Dedifferentiated amniotic fluid mesenchymal stem cell (primary cell): ENCODE measurements around the gene NKAIN2.

ENCODE experiments used
- DNase-seq: peaks from one replicate; pipeline ENCODE4 v3.0.0-alpha.2; 2016; ENCODE audit errors: extremely low spot score

The NKAIN2 gene

DNA sequence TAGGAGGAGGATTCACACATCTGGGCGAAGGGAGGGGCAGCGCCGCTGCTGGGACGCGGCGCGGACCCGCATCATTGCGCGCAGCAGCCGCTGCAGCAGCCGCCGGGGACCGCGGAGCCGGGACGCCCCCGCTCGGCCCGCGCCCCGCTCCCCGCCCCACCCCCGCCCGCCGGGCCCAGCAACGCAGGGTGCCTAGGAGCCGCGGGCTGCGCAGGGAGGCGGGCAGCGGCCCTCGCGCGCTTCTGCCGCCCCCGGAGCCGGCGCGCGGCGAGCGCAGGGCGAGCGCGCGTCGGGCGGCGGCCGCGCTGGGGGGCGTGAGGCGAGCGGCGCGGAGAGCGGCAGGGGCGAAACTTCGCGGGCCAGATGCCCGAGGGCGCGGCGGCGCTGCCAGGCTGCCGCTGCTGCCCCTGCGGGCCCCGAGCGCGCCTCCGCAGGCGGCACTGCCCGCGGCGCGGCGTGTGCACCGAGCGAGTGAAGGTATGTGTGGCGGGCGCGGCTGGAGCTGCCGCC lies at the start of gene NKAIN2:
Gene NKAIN2, plus strand, starts transcription at position 362 of the 510 bp plus-strand sequence.
- DNase-seq: no peak

DNA sequence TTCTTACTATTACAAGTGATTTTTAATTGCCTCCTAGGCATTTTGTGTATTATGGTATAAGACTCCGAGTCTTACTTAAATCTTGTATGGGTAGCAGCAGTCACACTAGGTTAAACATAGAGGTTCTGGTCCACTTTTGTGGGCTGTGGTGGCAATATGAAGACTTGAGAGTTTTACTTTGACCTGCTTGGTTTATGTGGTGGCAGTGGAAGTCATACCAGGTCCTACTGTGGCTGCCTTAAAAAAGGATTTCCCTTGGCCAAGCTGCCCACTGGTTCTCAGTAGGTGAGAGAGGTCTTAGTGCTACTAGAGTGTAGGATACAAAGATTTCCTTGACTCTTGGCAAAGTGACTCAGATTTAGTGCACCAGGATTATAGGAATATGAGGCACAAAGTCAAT lies 44.2 kb upstream of the NKAIN2 start:
- no peak for DNase-seq

DNA sequence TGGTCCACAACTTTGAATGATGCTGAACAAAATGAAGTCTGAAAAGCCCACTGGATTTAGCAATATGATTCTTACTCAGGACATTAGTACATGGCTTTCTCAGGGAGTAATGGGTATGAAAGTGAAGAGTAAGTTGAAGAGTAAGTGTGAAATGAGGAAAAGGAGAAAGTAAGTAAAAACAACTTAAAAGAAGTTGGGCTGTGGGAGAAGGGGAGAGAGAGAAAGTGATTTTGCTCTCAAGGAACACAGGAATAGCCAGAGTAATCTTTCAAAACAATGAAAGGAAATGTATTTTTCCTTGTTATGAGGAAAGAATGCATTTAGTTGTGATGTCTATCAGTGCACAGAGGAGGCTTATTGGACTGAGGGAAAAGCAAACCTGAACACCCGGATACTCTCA lies 39.8 kb upstream of the NKAIN2 start:
- DNase-seq: no peak

DNA sequence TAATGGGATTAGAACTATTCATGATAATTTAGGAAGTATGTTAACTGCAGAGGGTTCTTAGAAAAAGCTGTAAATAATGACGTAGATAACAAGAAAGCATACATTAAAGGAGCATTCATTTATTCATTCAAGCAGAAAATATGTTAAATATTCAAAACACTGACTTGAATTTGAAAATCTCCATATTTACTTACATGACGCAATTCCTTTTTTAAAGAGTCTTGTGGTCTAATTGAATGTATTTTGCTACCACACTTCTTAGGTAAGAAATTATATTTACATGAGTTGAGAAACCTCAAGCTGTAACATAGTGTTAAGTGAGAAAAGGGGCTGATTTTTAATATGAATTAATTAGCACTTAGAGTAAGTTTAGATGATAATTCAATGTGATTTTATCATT lies 38.9 kb upstream of the NKAIN2 start:
- no peak for DNase-seq

DNA sequence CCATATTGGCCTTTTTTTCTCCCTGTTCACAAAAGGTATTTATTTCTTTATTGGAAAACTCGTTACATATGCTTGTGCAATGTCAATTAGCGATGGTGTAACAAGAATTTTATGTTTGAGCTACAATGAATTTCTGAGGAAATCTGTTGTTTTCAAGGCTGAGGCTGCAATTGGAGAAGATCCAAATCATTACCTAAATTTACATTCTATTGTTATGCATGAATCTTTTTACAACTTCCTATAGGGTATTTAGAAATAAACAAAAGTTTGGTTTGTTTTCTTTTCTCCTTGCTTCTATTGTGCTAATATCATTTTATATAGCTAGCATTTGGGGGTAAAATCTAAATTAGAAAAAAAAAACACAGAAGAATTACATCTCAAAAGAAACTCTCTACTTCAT lies 34.7 kb upstream of the NKAIN2 start:
- DNase-seq: no peak

DNA sequence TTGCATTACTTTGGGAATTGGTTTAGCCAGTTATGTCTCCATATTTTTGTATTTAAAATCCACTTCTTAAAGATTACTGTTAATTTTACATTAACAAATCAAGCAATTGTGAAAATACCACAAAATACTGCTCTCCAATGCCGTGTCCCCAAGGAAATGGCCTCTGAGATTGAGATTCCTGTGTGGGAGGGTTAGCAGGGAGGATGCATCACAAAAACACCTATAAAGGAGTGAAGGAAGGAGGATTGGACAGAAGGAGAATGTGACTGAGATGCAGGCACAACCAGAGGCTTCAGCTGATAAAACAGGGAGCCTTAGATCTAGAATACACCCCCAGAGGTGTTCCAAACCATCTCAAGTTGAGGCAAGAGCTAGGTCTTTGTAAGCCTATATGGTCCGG lies 34.2 kb upstream of the NKAIN2 start:
- no peak for DNase-seq

DNA sequence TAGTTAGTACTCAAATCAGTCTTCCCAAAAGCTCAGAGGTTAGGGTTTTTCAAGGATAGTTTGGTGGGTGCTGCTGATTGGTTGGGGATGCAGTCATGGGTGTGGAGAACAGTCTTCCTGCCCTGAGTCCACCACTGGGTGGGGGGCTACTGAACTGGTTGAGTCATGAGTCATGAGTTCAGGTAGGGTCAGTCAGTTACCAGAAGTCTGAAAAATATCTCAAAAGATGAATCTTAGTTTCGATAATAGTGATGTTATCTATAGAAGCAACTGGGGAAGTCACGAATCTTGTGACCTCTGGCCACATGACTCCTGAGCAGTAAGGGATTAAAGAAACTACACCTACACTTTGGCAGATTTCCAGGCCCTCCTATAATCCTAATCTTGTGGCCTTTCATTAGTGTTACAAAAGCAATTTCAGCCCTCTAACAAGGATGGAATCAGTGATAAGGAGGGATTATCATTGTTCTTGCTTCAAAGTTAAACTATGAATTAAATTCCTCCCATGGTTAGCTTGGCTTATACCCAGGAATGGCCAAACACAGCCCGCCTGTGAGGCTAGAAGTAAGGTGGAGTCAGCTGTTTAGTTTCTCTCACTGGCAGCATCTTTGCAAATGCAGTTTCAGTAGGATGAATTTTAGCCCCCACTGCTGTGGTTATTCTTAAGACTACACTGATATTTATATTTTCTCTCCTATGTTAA lies 33.3 kb upstream of the NKAIN2 start:
- DNase-seq: no peak

DNA sequence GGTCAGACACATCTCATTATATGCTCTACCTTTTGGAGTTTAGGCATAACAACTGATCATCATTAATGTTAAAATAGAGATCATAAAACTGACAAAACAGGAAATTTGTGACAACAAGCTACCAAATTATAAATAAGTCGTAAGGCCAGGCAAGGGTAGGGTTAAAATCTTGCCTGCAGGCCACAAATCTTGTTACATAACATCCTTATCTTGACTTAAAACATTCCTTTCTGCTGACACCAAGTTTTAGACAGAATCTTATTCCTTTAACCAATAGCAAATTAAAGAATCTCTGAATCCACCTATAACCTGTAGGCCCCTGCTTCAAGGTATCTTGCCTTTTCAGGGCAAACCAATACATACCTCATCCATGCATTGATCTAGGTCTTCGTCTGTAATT lies 32.5 kb upstream of the NKAIN2 start:
- DNase-seq: no peak

DNA sequence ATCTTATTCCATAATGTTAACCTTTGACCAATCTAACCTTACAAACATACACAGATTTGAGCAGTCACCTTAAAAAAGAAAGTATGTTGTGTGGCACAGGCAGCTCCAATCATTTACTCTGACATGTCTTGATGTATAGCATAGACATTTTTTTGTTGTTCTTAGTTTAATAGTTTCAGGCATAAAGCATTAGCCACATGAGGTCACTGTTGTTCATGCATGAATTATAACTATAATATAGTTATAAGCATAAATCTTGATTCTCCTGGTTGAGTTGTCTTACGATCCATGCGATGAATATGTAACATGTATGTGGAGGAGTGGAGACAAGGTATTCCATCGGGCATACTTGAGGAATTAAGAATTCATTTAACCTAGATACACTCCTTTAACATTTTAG lies 26.1 kb upstream of the NKAIN2 start:
- DNase-seq: no peak

DNA sequence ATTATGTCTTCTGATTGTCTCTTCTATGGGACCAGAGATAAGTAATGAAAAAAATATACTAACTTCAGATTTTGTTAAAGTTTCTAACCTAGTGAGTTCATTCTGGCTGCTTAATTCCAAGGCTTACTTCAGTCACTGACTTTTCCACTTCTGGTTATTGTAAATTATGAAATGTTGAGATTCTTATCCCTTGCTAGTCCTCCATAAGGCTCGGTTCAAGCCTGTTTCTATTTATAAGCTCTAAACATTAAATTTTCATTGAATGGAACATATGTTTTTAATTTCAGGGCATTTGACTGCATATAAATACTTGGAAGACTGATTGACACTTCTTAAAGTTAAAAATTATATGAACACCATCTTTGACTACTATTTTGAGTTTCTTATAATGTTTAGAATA lies 23.6 kb upstream of the NKAIN2 start:
- no peak for DNase-seq

DNA sequence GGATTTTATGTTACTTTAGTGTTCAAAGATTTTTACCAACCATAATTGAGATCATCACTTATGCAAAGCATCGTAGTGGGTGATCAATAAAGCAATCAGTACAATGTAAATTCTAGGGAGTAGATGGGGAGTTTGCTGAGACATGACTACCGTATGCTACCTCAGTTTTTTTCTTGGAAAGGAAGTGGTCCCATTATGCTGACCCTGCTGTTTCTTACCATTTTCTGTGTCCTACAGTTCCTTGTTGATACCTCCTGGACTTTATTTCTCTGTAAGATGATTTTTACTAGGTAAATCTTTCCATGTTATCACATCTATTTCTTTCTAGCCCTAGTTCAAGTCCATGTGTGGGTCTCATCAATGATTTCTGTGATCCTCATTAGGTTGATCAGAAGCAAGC lies 19.3 kb upstream of the NKAIN2 start:
- no peak for DNase-seq

DNA sequence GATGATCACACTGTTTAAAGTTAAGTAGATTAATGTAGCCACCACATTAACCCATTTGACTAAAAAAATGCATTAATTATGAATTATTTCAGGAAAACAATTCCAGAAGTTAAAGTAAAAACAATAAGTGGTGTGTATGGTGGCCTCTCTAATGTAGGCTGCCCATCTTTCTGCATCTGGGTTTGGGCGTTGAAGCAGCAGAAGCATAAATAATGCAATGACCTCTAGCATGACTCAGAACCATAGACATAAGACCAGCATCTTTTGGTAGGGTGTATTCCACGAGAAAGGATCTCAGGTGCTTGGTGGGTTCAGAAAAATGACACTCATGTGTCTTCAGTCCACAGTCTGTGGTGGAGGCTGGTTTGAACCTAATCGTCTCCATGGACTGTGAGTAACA lies 18.6 kb upstream of the NKAIN2 start:
- DNase-seq: no peak

DNA sequence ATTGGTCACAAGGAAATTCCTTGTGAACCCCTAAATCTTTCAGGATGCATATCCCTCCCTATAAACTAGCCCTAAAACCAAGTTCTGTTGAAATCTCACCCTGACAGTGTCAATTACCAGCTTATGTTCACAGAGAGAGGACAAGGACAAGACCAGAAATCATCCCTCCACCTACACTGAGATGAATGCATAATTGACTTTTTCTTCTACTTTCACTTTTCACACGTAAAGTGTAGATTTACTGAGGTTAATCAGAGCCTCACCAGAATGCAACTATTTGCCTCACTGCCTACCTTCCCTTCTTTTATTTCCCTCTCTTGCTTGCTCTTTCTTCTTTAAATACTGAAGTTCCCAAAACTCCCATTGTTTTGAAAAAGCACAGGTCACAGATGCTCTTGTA lies 15.3 kb upstream of the NKAIN2 start:
- no peak for DNase-seq

DNA sequence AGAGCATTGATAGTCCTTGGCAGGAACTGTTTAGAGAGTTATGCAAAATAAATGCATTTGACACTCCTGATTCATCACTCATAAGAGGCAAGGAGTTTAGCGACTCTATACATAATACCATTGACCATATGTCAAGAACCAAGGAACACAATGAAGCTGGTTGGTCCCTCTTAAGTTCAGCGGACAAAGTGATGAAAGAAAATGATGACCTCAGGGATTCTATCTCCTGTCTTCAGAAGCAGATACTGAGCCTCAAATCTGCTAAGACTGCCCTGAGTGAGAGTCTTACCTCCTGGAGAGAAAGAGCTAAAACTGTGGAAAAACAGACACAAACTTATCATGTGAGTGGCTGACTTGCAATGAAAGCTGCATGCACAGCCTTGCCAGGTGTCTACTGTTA lies 9.5 kb upstream of the NKAIN2 start:
- no peak for DNase-seq

DNA sequence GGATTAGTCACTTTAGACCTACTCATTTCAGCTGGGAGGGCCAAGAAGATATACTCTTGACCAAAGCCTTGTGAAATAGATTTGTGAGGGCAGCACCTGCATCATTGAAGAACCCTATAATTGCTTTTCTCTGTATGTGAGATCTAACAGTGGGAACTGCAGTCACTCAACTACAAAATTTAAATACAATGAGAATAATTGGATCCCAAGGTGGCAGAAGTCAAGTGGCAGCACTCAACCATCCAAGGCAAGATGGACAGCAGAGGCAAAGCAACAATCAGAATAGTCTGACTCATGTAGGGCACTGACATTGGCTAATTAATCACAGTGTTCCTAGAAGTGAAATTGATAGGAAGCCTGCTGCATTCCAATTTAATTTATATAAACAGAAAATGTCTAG lies 8.9 kb upstream of the NKAIN2 start:
- DNase-seq: no peak

DNA sequence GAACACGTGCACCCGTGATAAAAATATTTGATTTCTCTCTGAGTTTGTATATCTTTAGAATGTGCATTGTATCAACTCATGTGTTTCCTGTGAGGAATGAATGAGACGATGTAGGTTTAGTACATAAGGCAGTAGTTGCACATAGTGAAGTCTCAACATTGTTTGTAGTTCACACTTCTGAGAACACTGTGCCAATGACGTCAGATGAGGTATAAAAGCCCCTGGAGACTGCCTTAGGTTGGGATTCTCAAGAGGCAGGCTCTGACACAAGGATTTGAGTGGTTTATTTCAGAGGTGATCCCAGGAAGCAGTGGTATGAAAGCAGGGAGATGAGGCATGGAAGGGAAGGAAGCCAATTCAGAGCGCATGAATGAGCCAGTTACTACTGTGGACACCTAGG lies 2.6 kb upstream of the NKAIN2 start:
- DNase-seq: no peak

DNA sequence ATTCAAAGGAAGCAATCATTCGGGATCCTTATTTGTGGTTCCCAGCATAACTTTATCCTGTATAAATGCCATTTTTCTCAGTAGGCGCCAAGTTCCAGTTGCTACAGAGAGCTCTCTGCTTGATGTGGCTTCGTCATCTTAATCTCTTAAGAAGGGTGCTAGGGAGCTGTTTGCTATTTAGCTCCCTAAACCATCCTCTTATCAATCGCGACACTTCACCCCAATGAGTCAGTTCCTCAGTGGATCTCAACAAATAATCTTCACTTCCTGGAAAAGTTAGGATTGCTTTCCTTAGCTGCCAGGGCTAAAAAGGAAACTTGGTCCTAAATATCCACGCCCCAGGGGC lies 1.3 kb upstream of the NKAIN2 start:
- DNase-seq: no peak

DNA sequence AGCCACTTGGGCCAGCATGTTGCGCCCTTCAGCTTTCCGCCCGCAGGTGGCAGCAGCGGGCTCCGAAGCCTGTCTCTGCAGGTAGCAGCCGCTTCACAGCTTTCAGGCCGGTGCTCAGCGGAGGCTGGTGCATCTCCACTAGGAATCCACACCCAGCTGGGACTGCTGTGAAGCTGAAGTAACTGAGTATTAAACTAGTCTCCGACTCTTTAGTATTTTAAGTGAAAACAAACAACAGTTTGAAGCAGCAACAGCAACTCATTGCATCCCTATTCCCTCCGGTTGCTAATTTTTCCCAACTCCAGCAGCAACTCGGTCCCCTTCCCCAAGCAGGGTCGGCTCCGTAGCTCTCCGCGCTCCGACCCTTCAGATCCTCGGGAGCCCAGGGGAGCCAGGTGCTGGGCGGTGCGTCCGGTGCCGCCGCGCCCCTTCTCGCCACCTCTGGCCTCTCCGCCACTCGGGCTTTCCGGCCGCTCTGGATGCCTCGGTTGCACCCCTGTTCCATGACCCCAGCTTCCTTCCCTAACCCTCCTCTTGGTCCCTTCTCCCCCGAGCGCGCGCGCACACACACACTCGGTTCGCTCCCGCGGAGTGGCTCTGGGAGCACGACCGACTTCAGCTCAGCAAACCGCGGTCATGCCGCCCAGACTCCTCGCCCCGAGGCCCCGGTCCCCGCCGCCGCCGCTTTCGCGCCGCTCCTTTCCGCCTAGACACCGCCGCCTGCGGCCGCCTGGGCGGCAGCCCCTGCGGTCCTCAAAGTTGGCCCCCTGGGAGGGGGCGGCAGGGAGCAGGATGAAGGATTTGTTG lies 765 bp upstream of the NKAIN2 start:
- peak; percentile 39 for DNase-seq

DNA sequence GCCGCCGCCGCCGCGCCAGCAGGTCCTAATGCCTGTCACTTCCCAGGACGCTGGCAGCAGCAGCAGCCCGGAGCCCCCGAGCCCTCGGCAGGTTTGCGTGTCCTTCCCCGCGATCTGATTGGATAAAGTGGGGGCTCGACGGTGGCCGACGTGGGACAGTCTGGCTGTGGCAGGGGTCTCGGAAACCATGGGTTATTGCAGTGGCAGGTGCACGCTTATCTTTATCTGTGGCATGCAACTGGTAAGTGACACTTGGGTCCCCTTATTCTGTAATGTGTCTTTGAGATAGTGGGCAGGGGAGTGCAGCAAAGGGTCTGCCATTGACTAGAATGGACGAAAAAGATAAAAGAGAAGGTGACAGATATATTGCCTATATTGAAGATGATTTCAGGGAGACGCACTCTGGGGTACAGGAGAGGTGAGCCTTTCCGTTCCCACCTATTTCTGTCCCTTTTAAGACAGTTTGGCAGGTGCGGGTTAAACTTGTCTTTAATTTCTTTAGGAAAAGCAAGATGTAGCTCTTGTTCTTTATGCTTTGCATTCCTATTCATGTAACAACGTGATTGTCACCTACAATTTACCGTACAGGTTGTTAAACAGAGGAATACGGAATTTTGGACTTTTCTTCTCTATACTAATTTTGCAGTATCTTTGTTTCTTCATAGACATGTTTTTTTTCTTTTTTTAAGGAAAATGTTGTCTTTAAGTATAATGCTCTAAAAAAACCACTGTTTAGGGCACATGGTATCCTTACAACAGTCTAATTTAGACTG lies 535 bp downstream of the NKAIN2 start:
- DNase-seq: no peak

DNA sequence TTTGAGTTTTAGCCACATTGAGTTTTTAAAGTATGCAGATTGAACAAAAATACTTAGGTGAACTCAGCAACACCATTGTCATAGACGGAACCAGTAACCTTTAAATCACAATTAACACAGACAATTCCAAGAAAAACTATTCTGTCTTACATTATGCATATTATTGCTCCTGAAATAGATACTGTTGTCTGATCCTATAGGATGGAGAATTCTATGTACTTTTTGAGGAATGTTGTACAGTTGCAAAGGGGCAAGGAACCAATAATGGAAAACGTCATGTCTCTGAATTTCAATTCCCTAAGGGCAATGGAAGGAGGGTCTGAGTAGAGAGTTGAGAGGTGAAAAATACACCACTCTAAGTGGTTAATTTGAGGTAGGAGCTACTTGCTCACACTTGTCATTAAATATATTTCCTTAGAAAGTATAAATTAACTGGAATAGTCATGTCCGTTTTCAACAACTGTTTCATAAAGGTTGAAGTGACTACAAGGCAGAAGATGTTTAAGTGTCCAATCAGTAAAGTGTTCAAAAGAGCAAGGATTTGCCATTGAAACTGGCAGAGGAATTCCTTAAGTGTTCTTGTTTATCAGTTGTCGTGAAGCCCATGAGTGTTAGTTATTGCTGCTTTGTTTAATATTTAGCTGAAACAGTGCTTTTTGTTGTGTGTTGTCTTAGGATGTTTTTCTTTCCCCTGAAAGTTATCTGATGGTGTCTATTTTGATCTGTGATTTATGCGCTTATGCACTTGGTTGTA lies 1.3 kb downstream of the NKAIN2 start:
- no peak for DNase-seq

DNA sequence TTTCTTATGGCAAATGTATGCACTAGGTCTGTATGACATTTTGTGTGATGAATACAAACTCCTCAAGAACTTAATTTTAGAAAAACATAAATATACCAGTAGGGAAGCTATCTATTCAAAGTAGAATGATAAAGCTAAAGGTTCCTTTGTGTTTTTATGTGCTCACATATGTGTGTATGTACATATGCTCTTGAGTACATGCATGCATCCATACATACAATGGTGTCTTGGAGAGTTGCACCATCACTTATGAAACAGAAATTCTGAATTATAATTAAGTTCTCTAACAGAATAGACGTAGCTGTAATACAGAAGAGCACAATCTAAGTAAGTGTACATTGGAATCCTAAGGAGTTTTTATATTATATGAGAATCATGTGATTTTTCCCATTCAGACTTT lies 2.3 kb downstream of the NKAIN2 start:
- no peak for DNase-seq

DNA sequence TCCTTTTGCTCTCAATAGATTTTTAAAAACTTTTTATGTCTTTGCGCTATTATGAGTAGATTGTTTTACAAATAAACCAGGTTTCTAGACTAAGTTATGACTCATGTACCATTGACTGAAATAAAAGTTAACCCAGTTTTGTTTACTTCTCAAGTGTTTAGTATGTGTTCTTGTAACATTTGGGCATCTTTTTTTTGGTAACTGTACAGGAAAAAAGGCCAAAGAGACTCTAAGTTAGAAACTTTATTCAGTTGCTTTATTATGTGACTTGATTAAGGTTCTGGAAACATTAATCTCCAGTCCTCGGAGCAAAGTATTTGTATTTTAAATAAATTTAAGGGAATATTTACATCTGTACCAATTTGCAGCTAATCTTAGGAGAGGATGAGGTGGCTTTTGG lies 2.9 kb downstream of the NKAIN2 start:
- DNase-seq: no peak
